Nephron (organoid): ENCODE data around the gene CPZ.

ENCODE experiments used
- H3K27ac Mint-ChIP-seq, 3 experiments: 2 replicates each; pipeline ENCODE4 v1.8.0; 2020; ENCODE audit warnings: mixed read lengths in 3 of 3, mild to moderate bottlenecking in 2 of 3, moderate library complexity in 1 of 3
- H3K27me3 Mint-ChIP-seq: 2 replicates; pipeline ENCODE4 v1.8.0; 2021; ENCODE audit warnings: low read depth, mild to moderate bottlenecking, moderate library complexity, mixed read lengths
- H3K36me3 Mint-ChIP-seq: 2 replicates; pipeline ENCODE4 v1.8.0; 2020; ENCODE audit warnings: low read depth, mixed read lengths
- H3K4me1 Mint-ChIP-seq: 2 replicates; pipeline ENCODE4 v1.8.0; 2020; ENCODE audit warnings: mixed read lengths
- H3K4me3 Mint-ChIP-seq, 3 experiments: 2 replicates each; pipeline ENCODE4 v1.8.0; 2020; ENCODE audit warnings: mild to moderate bottlenecking in 3 of 3, mixed read lengths in 3 of 3, moderate library complexity in 2 of 3
- H3K9me3 Mint-ChIP-seq: 2 replicates; pipeline ENCODE4 v1.8.0; 2020; ENCODE audit warnings: mixed read lengths
- TF ChIP-seq, protein P1 (sequence below), 3 experiments: fragments of 200-600 bp; sonication (generic); IDR thresholded peaks; one replicate each; pipeline ENCODE4 v1.5.0; 2021; ENCODE audit warnings: antibody characterized with exemption in 3 of 3; ENCODE audit not compliant: unreplicated experiment in 3 of 3

The CPZ gene

GRCh38 chr4:8601086-8601485 is 8.5 kb downstream of the CPZ start:
- TF ChIP-seq, protein P1, sequence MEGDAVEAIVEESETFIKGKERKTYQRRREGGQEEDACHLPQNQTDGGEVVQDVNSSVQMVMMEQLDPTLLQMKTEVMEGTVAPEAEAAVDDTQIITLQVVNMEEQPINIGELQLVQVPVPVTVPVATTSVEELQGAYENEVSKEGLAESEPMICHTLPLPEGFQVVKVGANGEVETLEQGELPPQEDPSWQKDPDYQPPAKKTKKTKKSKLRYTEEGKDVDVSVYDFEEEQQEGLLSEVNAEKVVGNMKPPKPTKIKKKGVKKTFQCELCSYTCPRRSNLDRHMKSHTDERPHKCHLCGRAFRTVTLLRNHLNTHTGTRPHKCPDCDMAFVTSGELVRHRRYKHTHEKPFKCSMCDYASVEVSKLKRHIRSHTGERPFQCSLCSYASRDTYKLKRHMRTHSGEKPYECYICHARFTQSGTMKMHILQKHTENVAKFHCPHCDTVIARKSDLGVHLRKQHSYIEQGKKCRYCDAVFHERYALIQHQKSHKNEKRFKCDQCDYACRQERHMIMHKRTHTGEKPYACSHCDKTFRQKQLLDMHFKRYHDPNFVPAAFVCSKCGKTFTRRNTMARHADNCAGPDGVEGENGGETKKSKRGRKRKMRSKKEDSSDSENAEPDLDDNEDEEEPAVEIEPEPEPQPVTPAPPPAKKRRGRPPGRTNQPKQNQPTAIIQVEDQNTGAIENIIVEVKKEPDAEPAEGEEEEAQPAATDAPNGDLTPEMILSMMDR (IDR thresholded peaks at IDR 0.05; ENCODE audit: unreplicated experiment in 3 of 3), result no peak
- no peaks in the 10 kb centered on the region for H3K9me3 Mint-ChIP-seq
- H3K27me3 Mint-ChIP-seq, result peaks cover 15% of the 10 kb centered on the region
- H3K27ac Mint-ChIP-seq, result no peak overlapping the region
- H3K4me3 Mint-ChIP-seq, result no peak overlapping the region
- no peaks in the 10 kb centered on the region for H3K36me3 Mint-ChIP-seq
- H3K4me1 Mint-ChIP-seq, result peaks cover 6% of the 10 kb centered on the region

- peaks cover 15% of the 10 kb centered on the region for H3K27me3 Mint-ChIP-seq
- no peak overlapping the region for H3K4me3 Mint-ChIP-seq
- H3K36me3 Mint-ChIP-seq, result no peaks in the 10 kb centered on the region
- TF ChIP-seq, protein P1 (IDR thresholded peaks at IDR 0.05; ENCODE audit: unreplicated experiment in 3 of 3), result no peak
- no peak overlapping the region for H3K27ac Mint-ChIP-seq
- H3K4me1 Mint-ChIP-seq, result peaks cover 6% of the 10 kb centered on the region
- no peaks in the 10 kb centered on the region for H3K9me3 Mint-ChIP-seq
Measured at GRCh38 chr4:8601556-8601955, 9.0 kb downstream of the CPZ start.

DNA sequence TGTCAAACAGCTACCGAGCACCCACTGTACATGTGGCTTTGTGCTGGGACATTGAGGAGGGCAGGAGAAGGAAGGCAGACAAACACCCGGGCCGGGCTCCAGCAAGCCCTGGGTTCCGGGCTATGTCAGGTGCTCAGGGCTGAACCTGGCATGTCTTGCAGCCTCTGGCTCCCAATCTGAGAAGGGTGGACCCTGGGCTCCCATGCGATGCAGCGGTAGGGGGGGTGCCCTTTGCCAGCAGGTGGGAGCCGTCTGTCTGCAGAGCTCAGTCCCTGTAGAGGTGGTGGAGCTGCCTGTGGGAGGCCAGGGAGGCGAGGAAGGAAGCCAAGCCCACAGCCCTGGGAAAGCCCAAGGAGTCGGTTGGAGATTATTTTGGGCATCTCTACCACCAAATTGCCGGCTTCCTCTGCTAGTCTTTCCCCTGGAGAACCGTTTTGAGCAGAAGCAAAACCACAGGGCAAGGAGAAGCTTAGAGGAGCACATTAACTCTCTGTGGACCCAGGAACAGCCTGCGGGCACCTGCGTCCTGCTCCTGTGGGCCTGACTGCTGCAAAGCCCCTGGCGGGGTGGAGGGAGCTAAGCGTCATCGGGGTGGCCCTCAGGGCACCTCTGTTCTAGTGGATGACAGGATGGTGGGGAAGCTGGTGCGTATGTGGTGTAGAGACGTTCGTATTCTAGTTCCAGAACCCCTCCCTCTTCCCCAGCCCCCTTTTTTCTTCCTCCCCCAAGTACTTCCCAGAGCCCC is 10.3 kb downstream of the CPZ start:
- TF ChIP-seq, protein P1 (IDR thresholded peaks at IDR 0.05; ENCODE audit: unreplicated experiment in 3 of 3), result no peak
- H3K27me3 Mint-ChIP-seq, result peaks cover 15% of the 10 kb centered on the region
- peaks cover 6% of the 10 kb centered on the region for H3K4me1 Mint-ChIP-seq
- H3K9me3 Mint-ChIP-seq, result no peaks in the 10 kb centered on the region
- H3K36me3 Mint-ChIP-seq, result no peaks in the 10 kb centered on the region
- no peak overlapping the region for H3K4me3 Mint-ChIP-seq
- no peak overlapping the region for H3K27ac Mint-ChIP-seq

DNA sequence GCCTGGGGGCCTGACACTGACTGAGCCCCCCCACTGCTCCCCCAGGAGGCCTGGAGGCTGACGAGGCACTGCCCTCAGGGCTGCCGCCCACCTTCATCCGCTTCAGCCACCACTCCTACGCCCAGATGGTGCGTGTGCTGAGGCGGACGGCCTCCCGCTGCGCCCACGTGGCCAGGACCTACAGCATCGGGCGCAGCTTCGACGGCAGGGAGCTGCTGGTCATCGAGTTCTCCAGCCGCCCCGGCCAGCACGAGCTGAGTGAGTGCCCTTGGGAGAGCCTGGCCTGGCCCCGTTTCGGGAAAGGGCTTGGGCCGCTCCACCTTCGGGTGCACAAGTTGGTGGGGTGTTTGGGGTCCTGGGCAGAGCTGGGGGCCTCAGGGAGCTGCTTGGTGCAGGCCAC is 11.4 kb downstream of the CPZ start:
- Mint-ChIP-seq H3K27ac (no peak overlapping the region), H3K27me3 (peaks cover 18% of the 10 kb centered on the region)

DNA sequence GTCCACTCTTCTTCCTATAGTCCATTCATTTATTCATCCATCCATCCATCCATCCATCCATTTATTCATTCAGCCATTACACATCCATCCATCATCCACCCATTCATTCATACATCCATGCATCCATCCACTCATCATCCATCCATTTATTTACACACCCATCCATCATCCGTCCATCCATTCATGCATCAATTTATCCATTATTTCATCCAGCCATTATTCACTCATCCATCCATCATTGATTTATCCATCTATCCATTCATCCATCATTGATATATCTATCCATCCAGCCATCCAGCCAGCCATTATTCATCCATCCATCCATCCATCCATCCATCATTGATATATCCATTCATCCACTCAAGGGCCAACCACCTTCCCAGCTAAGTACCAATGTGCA is 12.7 kb downstream of the CPZ start:
- Mint-ChIP-seq H3K36me3 (no peaks in the 10 kb centered on the region), H3K27me3 (peaks cover 19% of the 10 kb centered on the region), H3K4me3 (no peak overlapping the region), H3K27ac (no peak overlapping the region), H3K9me3 (no peaks in the 10 kb centered on the region), H3K4me1 (no peaks in the 10 kb centered on the region)
- TF ChIP-seq, protein P1 (IDR thresholded peaks at IDR 0.05; ENCODE audit: unreplicated experiment in 3 of 3), result no peak

More for the DNA sequence above, 11.4 kb downstream of the CPZ start:
- Mint-ChIP-seq H3K9me3 (no peaks in the 10 kb centered on the region), H3K36me3 (no peaks in the 10 kb centered on the region), H3K4me1 (peaks cover 6% of the 10 kb centered on the region), H3K4me3 (no peak overlapping the region)
- TF ChIP-seq, protein P1 (IDR thresholded peaks at IDR 0.05; ENCODE audit: unreplicated experiment in 3 of 3), result no peak

DNA sequence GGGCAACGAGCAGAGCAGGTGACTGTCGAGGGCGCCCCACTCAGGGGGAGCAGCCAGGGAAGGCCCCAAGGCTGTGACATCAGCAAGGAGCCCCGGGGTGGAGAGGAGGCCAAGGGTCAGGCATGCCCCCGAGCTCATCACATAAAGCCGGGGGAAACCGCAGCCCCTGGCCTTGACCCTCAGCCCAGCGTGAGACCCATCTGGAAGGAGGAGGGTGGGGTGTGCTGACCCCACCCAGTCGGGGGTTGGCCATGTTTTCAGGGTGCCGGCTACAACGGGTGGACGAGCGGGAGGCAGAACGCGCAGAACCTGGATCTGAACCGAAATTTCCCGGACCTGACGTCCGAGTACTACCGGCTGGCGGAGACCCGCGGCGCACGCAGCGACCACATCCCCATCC is 13.9 kb downstream of the CPZ start:
- TF ChIP-seq, protein P1 (IDR thresholded peaks at IDR 0.05; ENCODE audit: unreplicated experiment in 3 of 3), result no peak
- H3K9me3 Mint-ChIP-seq, result no peaks in the 10 kb centered on the region
- H3K36me3 Mint-ChIP-seq, result no peaks in the 10 kb centered on the region
- H3K27ac Mint-ChIP-seq, result no peak overlapping the region
- H3K27me3 Mint-ChIP-seq, result peaks cover 17% of the 10 kb centered on the region
- no peaks in the 10 kb centered on the region for H3K4me1 Mint-ChIP-seq
- H3K4me3 Mint-ChIP-seq, result no peak overlapping the region
